ENCODE results near the gene ANKS1A. TPM values are rescaled to one million over a fixed set of nuclear protein-coding genes. Genes with fewer than 3 reads are reported as not detected.

Gene ANKS1A
- total RNA-seq, 1 experiment from 2014 or later: 24.0 TPM

- H3K36me3 Mint-ChIP-seq (ENCODE audit: insufficient read depth, unreplicated experiment): peaks cover 12% of the 10 kb centered on the region
- Histone ChIP-seq H3K27me3 (replicated peaks; ENCODE audit: control insufficient read depth, insufficient read depth, low read length) (no peaks in the 10 kb centered on the region), H3K36me3 (ENCODE audit: control insufficient read depth, insufficient read depth, low read length) (peaks cover 3% of the 10 kb centered on the region), H3K4me3 (ENCODE audit: low read depth, low read length) (no peak overlapping the region), H3K9me3 (no peaks in the 10 kb centered on the region), H3K4me1 (no peaks in the 10 kb centered on the region)
- ChIA-PET POLR2A (no interaction called here), CTCF (no interaction called here)
- intact Hi-C loops (cut with micrococcal nuclease; ENCODE audit: unreplicated experiment): no loop called here
- H3K27ac Mint-ChIP-seq (ENCODE audit: unreplicated experiment): no peak overlapping the region
- no peaks in the 10 kb centered on the region for H3K9me3 Mint-ChIP-seq (ENCODE audit: unreplicated experiment)
- no peak for TF ChIP-seq CTCF (IDR thresholded peaks at IDR 0.05; ENCODE audit: insufficient read depth in 1 of 2, low read depth in 1 of 2, low read length in 1 of 2, severe bottlenecking in 1 of 2, unreplicated experiment in 1 of 2)
- no peak for DNase-seq
- BruUV-seq (replicated peaks): TSS peak; percentile 21
- H3K4me1 Mint-ChIP-seq (ENCODE audit: low read depth, unreplicated experiment): peaks cover 1% of the 10 kb centered on the region
- H3K4me3 Mint-ChIP-seq (ENCODE audit: unreplicated experiment): no peak overlapping the region
- no peaks in the 10 kb centered on the region for H3K27me3 Mint-ChIP-seq (ENCODE audit: insufficient read depth, unreplicated experiment)
Measured at GRCh38 chr6:35090734-35091133, 201.7 kb downstream of the ANKS1A start.

- no peaks in the 10 kb centered on the region for H3K9me3 Mint-ChIP-seq (ENCODE audit: unreplicated experiment)
- Histone ChIP-seq H3K36me3 (ENCODE audit: control insufficient read depth, insufficient read depth, low read length) (peaks cover 3% of the 10 kb centered on the region), H3K27me3 (replicated peaks; ENCODE audit: control insufficient read depth, insufficient read depth, low read length) (no peaks in the 10 kb centered on the region), H3K9me3 (no peaks in the 10 kb centered on the region), H3K4me1 (peaks cover 3% of the 10 kb centered on the region; the same call in 1 of the 2 replicates), H3K4me3 (ENCODE audit: low read depth, low read length) (no peak overlapping the region)
- no peak overlapping the region for H3K4me3 Mint-ChIP-seq (ENCODE audit: unreplicated experiment)
- no peak for TF ChIP-seq CTCF (IDR thresholded peaks at IDR 0.05; ENCODE audit: insufficient read depth in 1 of 2, low read depth in 1 of 2, low read length in 1 of 2, severe bottlenecking in 1 of 2, unreplicated experiment in 1 of 2)
- no peak for DNase-seq
- intact Hi-C loops (cut with micrococcal nuclease; ENCODE audit: unreplicated experiment): no loop called here
- no peak overlapping the region for H3K27ac Mint-ChIP-seq (ENCODE audit: unreplicated experiment)
- peaks cover 9% of the 10 kb centered on the region for H3K4me1 Mint-ChIP-seq (ENCODE audit: low read depth, unreplicated experiment)
- H3K36me3 Mint-ChIP-seq (ENCODE audit: insufficient read depth, unreplicated experiment): peaks cover 12% of the 10 kb centered on the region
- ChIA-PET POLR2A (no interaction called here), CTCF (interaction anchor here (1.2 kb wide), 1 partner anchor 49 kb away, joined by 3 read pairs; no protein-coding TSS in a partner anchor)
- H3K27me3 Mint-ChIP-seq (ENCODE audit: insufficient read depth, unreplicated experiment): no peaks in the 10 kb centered on the region
- no TSS peak for BruUV-seq (replicated peaks)
Measured at GRCh38 chr6:35091346-35092083, 202.5 kb downstream of the ANKS1A start.

- H3K4me3 ChIP-seq (ENCODE audit: low read depth, low read length): no peak overlapping the region
- H3K9me3 ChIP-seq: no peaks in the 10 kb centered on the region
- no peaks in the 10 kb centered on the region for H3K27me3 Mint-ChIP-seq (ENCODE audit: insufficient read depth, unreplicated experiment)
- H3K4me1 Mint-ChIP-seq (ENCODE audit: low read depth, unreplicated experiment): peaks cover 12% of the 10 kb centered on the region
- H3K9me3 Mint-ChIP-seq (ENCODE audit: unreplicated experiment): no peaks in the 10 kb centered on the region
- peaks cover 12% of the 10 kb centered on the region for H3K36me3 Mint-ChIP-seq (ENCODE audit: insufficient read depth, unreplicated experiment)
- TF ChIP-seq CTCF (IDR thresholded peaks at IDR 0.05; ENCODE audit: insufficient read depth in 1 of 2, low read depth in 1 of 2, low read length in 1 of 2, severe bottlenecking in 1 of 2, unreplicated experiment in 1 of 2): no peak
- ChIA-PET CTCF (interaction anchor here (0.5 to 1.2 kb wide), 2 partner anchors 41 to 48 kb away, joined by 3 to 7 read pairs; no protein-coding TSS in a partner anchor), POLR2A (no interaction called here)
- H3K4me1 ChIP-seq: peaks cover 7% of the 10 kb centered on the region; the same call in 1 of the 2 replicates
- no TSS peak for BruUV-seq (replicated peaks)
- no peaks in the 10 kb centered on the region for H3K27me3 ChIP-seq (replicated peaks; ENCODE audit: control insufficient read depth, insufficient read depth, low read length)
- peaks cover 1% of the 10 kb centered on the region for H3K36me3 ChIP-seq (ENCODE audit: control insufficient read depth, insufficient read depth, low read length)
- no peak for DNase-seq
- H3K4me3 Mint-ChIP-seq (ENCODE audit: unreplicated experiment): no peak overlapping the region
- no peak overlapping the region for H3K27ac Mint-ChIP-seq (ENCODE audit: unreplicated experiment)
- intact Hi-C loops (cut with micrococcal nuclease; ENCODE audit: unreplicated experiment): no loop called here
Measured at GRCh38 chr6:35092362-35093117, 203.5 kb downstream of the ANKS1A start.
